ENCODE data around the gene UCMA. TPM values are rescaled to one million over a fixed set of nuclear protein-coding genes. Genes with fewer than 3 reads are reported as not detected.

The UCMA gene, protein sequence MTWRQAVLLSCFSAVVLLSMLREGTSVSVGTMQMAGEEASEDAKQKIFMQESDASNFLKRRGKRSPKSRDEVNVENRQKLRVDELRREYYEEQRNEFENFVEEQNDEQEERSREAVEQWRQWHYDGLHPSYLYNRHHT
- total RNA-seq, result not detected in 2 replicates

GRCh38 chr10:13234172-13234571, at the start of gene UCMA:
Gene UCMA (minus strand): TSS chr10:13234374. CDS start chr10:13234258, 116 bp downstream.

Small RNAs within 50 kb of the gene (small RNA-seq; reads per million reads assigned to genes)
- not detected for gene RNU6-6P

Other genes with a start within 250 kb of the UCMA start
- 0.11 and 0.39 TPM in 2 replicates for gene CCDC3, start 232.7 kb downstream of the UCMA start, total RNA-seq
- 107 and 188 TPM in 2 replicates for gene OPTN, start 134.2 kb downstream of the UCMA start, total RNA-seq
- gene MCM10, start 72.8 kb downstream of the UCMA start, total RNA-seq, result 3.5 and 4.7 TPM in 2 replicates
- 8.2 and 9.3 TPM in 2 replicates for gene PHYH, start 65.7 kb upstream of the UCMA start, total RNA-seq
- gene SEPHS1, start 113.9 kb upstream of the UCMA start, total RNA-seq, result 27.5 and 35.6 TPM in 2 replicates